ENCODE measurements around the gene TOMM20L.
"Not testable (repeated sequence)": the region's sequence is repeated elsewhere in the genome, so short reads cannot be mapped to it uniquely, and the experiment has no call there.

TOMM20L gene

DNA sequence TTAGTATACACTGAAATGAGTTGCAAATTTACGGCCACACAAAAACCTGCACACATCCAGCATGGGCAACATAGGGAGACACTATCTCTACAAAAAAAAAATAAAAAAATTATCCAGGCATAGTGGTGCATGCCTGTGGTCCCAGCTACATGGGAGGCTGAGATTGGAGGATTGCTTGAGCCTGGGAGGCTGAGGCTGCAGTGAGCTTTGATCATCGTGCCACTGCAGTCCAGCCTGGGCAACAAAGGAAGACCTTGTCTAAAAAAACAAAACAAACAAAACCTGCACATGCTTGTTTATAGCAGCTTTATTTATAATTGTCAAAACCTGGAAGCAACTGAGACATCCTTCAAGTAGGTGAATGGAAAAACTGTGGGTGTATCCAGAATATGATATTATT is 4.9 kb upstream of the TOMM20L start:
- H3K27ac ChIP-seq (ENCODE audit: low read depth, low read length), result no peak overlapping the region
- H3K36me3 ChIP-seq (ENCODE audit: control insufficient read depth, insufficient read depth, low read length), result no peaks in the 10 kb centered on the region
- H3K4me3 ChIP-seq (ENCODE audit: low read depth, low read length), result no peak overlapping the region
- H3K9ac ChIP-seq (ENCODE audit: low read depth, low read length), result no peak overlapping the region
- peaks cover 6% of the 10 kb centered on the region for H3K4me1 ChIP-seq (ENCODE audit: control insufficient read depth, insufficient read depth, low read length)
- no peaks in the 10 kb centered on the region for H3K9me3 ChIP-seq (ENCODE audit: control insufficient read depth, insufficient read depth, low read length)
- H3K27me3 ChIP-seq (ENCODE audit: control insufficient read depth, insufficient read depth, low read length), result peaks cover 9% of the 10 kb centered on the region

DNA sequence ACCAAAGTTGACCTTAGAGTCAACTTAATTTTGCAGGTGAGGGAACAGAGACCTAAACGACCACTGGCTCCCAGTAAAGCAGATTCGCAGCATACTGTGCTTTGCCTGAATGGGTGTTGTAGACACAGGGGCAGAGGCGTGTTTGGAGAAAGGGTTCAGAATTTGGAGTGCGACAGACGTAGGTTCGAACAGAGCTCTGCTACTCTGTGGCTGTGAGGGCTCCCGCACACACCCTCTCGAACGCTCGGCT is 243 bp upstream of the TOMM20L start:
- H3K4me3 ChIP-seq (ENCODE audit: low read depth, low read length), result peak overlapping the region; percentile 72
- peak overlapping the region; percentile 37; the same call in 1 of the 2 replicates for H3K9ac ChIP-seq (ENCODE audit: low read depth, low read length)
- peak overlapping the region; percentile 66 for H3K27ac ChIP-seq (ENCODE audit: low read depth, low read length)
- H3K4me1 ChIP-seq (ENCODE audit: control insufficient read depth, insufficient read depth, low read length), result peaks cover 22% of the 10 kb centered on the region
- H3K9me3 ChIP-seq (ENCODE audit: control insufficient read depth, insufficient read depth, low read length), result no peaks in the 10 kb centered on the region
- H3K27me3 ChIP-seq (ENCODE audit: control insufficient read depth, insufficient read depth, low read length), result peaks cover 24% of the 10 kb centered on the region
- H3K36me3 ChIP-seq (ENCODE audit: control insufficient read depth, insufficient read depth, low read length), result no peaks in the 10 kb centered on the region

DNA sequence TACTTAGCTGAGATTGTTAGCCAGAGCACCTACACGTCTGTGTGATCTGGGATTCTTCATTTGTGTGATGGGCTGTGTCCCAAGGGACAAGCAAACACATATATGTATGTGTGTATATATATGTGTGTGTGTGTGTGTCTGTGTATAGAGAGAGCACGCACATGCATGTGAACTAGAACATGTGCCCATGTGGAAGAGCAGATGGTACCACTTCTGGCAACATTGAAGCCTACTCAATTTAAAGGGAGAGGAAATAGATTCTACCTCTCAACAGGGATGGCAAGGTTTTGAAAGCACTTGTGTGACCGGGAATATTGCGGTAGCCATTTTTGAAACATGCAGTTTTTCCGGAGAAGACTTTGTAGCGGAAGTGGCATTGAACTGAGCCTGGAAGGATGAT is 1.4 kb downstream of the TOMM20L start:
- Histone ChIP-seq H3K9ac (ENCODE audit: low read depth, low read length) (no peak overlapping the region), H3K36me3 (ENCODE audit: control insufficient read depth, insufficient read depth, low read length) (no peaks in the 10 kb centered on the region), H3K4me3 (ENCODE audit: low read depth, low read length) (no peak overlapping the region), H3K9me3 (ENCODE audit: control insufficient read depth, insufficient read depth, low read length) (no peaks in the 10 kb centered on the region), H3K4me1 (ENCODE audit: control insufficient read depth, insufficient read depth, low read length) (peaks cover 22% of the 10 kb centered on the region), H3K27me3 (ENCODE audit: control insufficient read depth, insufficient read depth, low read length) (peaks cover 24% of the 10 kb centered on the region), H3K27ac (ENCODE audit: low read depth, low read length) (no peak overlapping the region)

DNA sequence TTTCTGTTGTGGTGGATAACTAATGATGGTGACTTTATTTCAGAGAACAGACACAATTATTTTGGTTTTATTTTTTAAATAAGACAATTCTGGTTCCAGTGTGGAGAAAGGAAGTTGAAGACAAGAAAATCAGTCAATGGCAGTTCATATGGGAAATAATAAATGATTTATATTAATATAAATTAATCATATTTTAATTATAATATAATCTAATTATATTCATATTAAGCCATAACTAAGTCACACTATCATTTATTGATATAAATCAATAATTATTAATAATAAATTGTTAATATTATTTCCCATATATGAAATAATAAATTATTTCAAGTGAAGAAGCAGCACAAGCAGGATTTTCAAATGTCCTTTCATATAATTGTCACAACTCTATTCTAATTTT is 2.8 kb downstream of the TOMM20L start:
- Histone ChIP-seq H3K9me3 (ENCODE audit: control insufficient read depth, insufficient read depth, low read length) (no peaks in the 10 kb centered on the region), H3K36me3 (ENCODE audit: control insufficient read depth, insufficient read depth, low read length) (no peaks in the 10 kb centered on the region), H3K9ac (ENCODE audit: low read depth, low read length) (no peak overlapping the region), H3K27me3 (ENCODE audit: control insufficient read depth, insufficient read depth, low read length) (peaks cover 24% of the 10 kb centered on the region), H3K4me3 (ENCODE audit: low read depth, low read length) (no peak overlapping the region), H3K4me1 (ENCODE audit: control insufficient read depth, insufficient read depth, low read length) (peaks cover 22% of the 10 kb centered on the region), H3K27ac (ENCODE audit: low read depth, low read length) (no peak overlapping the region)

DNA sequence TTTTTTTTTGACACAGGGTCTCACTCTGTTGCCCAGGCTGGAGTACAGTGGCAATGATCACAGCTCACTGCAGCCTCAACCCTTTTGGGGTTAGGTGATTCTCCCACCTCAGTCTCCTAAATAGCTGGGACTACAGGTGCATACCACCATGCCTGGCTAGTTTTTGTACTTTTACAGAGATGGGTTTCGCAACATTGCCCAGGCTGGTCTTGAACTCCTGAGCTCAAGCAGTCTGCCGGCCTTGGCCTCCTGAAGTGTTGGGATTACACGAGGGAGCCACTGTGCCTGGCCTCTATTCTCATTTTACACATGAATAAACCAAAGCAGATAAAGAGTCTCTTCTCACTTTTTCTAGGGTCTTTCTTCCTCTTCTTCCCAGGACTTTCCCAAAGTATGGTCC is 3.2 kb downstream of the TOMM20L start:
- no peaks in the 10 kb centered on the region for H3K9me3 ChIP-seq (ENCODE audit: control insufficient read depth, insufficient read depth, low read length)
- peaks cover 22% of the 10 kb centered on the region for H3K4me1 ChIP-seq (ENCODE audit: control insufficient read depth, insufficient read depth, low read length)
- H3K9ac ChIP-seq (ENCODE audit: low read depth, low read length), result no peak overlapping the region
- no peak overlapping the region for H3K27ac ChIP-seq (ENCODE audit: low read depth, low read length)
- peaks cover 24% of the 10 kb centered on the region for H3K27me3 ChIP-seq (ENCODE audit: control insufficient read depth, insufficient read depth, low read length)
- no peak overlapping the region for H3K4me3 ChIP-seq (ENCODE audit: low read depth, low read length)
- H3K36me3 ChIP-seq (ENCODE audit: control insufficient read depth, insufficient read depth, low read length), result no peaks in the 10 kb centered on the region

DNA sequence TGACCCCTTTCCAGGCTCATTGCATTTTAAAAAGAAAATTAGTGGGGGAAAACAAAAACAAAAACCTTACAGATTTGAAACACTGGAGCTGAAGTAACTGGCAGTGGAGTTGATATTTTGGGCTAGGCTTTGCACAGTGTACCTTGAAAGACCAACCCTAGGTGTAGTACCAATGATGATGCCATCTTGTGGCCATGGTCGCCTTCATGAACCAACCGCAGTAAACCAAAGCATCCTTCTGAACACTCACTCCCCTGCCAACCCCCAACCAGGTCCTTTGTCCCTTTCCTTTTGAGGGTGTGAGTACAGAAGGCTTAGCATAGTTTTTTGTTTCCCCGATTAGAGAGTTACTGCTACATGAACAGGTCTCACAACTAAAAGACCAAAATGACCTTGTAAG is 5.9 kb downstream of the TOMM20L start:
- H3K36me3 ChIP-seq (ENCODE audit: control insufficient read depth, insufficient read depth, low read length), result no peaks in the 10 kb centered on the region
- peaks cover 16% of the 10 kb centered on the region for H3K4me1 ChIP-seq (ENCODE audit: control insufficient read depth, insufficient read depth, low read length)
- H3K9me3 ChIP-seq (ENCODE audit: control insufficient read depth, insufficient read depth, low read length), result no peaks in the 10 kb centered on the region
- no peak overlapping the region for H3K9ac ChIP-seq (ENCODE audit: low read depth, low read length)
- H3K4me3 ChIP-seq (ENCODE audit: low read depth, low read length), result no peak overlapping the region
- no peak overlapping the region for H3K27ac ChIP-seq (ENCODE audit: low read depth, low read length)
- peaks cover 14% of the 10 kb centered on the region for H3K27me3 ChIP-seq (ENCODE audit: control insufficient read depth, insufficient read depth, low read length)

DNA sequence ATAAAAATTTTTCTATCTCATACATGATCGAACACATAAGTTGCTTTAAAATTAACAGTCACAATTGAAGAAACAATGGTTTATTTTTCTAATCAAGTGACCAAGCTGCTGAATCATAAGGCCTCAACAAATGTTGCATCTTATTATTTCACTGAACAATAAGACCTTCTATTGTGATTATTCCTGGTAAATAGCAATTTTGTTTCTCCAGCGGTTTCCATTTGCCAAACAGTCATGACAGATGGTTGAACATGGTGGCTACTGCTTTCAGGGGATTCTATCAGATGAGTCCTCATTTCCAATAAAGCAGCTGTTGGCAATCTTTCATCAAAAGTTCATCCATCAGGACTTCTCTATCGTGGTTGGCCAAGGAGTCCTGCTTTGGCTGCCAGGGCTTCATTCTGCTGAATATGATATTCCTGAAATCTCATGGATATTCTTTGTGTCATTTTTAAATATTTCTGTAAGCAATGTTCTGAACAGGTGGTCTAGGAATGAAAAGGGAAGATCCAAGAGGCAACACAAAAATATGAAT is 13.0 kb downstream of the TOMM20L start:
- H3K27me3 ChIP-seq (ENCODE audit: control insufficient read depth, insufficient read depth, low read length), result no peaks in the 10 kb centered on the region
- no peaks in the 10 kb centered on the region for H3K9me3 ChIP-seq (ENCODE audit: control insufficient read depth, insufficient read depth, low read length)
- H3K27ac ChIP-seq (ENCODE audit: low read depth, low read length), result no peak overlapping the region
- H3K4me1 ChIP-seq (ENCODE audit: control insufficient read depth, insufficient read depth, low read length), result no peaks in the 10 kb centered on the region
- H3K36me3 ChIP-seq (ENCODE audit: control insufficient read depth, insufficient read depth, low read length), result peaks cover 49% of the 10 kb centered on the region
- no peak overlapping the region for H3K9ac ChIP-seq (ENCODE audit: low read depth, low read length)
- H3K4me3 ChIP-seq (ENCODE audit: low read depth, low read length), result no peak overlapping the region

DNA sequence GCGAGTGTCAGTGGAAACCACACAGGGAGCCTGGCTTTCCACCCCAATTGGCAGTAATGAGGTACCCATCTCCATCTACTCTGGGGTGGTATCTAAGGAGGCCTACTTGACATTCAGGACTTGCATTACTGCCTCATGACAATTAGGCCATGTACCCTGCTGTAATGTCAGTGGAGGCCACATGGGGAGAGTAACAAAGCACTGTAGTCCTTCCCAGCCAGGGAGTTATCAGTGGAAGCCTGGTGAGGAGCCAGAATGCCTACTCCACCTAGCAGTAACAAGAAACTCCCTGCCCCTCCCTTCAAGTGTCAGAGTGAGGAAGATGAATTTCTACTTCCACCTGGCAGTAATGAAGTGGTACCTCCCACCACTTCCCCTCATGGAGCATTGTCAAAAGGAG is 19.1 kb downstream of the TOMM20L start:
- no peak overlapping the region for H3K9ac ChIP-seq (ENCODE audit: low read depth, low read length)
- H3K36me3 ChIP-seq (ENCODE audit: control insufficient read depth, insufficient read depth, low read length), result peaks cover 80% of the 10 kb centered on the region
- no peak overlapping the region for H3K4me3 ChIP-seq (ENCODE audit: low read depth, low read length)

DNA sequence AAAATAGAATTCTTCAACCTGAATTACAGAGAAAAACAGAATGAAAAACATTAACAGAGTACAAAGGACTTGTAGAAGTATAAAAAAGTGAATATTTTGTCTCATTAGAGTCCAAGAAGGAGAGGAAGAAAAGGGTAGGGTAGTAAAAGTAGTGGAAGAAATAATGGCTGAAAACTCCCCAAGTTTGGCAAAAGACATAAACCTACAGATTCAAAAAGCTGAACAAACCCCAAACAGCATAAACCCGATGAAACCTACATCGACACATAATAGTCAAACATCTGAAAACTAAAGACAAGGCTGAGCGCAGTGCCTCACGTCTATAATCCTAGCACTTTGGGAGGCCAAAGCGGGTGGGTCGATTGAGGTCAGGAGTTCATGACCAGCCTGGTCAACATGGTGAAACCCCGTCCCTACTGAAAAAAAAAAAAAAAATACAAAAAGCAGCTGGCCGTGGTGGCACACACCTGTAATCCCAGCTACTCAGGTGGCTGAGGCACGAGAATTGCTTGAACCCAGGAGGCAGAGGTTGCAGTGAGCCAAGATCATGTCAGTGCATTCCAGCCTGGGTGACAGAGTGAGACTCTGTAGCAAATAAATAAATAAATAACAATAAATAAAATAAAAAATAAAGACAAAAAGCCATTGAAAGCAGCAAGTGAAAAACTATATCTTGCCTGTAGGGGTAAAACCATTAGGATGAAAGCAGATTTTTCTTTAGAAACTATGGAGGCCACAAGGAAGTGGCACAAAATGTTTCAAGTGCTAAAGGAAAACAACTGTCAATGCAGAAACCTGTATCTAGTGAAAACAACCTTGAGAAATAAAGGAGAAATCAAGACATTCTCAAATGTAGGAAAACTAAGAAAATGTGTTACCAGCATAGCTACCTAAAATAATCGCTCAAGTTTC is 20.2 kb downstream of the TOMM20L start:
- Histone ChIP-seq H3K27me3 (ENCODE audit: control insufficient read depth, insufficient read depth, low read length) (no peaks in the 10 kb centered on the region), H3K27ac (ENCODE audit: low read depth, low read length) (no peak overlapping the region), H3K4me1 (ENCODE audit: control insufficient read depth, insufficient read depth, low read length) (peaks cover 3% of the 10 kb centered on the region; the same call in 1 of the 2 replicates), H3K9ac (ENCODE audit: low read depth, low read length) (no peak overlapping the region), H3K36me3 (ENCODE audit: control insufficient read depth, insufficient read depth, low read length) (peaks cover 77% of the 10 kb centered on the region), H3K4me3 (ENCODE audit: low read depth, low read length) (no peak overlapping the region), H3K9me3 (ENCODE audit: control insufficient read depth, insufficient read depth, low read length) (no peaks in the 10 kb centered on the region)

More for the DNA sequence above, 19.1 kb downstream of the TOMM20L start:
- Histone ChIP-seq H3K27me3 (ENCODE audit: control insufficient read depth, insufficient read depth, low read length) (no peaks in the 10 kb centered on the region), H3K27ac (ENCODE audit: low read depth, low read length) (no peak overlapping the region), H3K4me1 (ENCODE audit: control insufficient read depth, insufficient read depth, low read length) (peaks cover 3% of the 10 kb centered on the region; the same call in 1 of the 2 replicates), H3K9me3 (ENCODE audit: control insufficient read depth, insufficient read depth, low read length) (no peaks in the 10 kb centered on the region)

DNA sequence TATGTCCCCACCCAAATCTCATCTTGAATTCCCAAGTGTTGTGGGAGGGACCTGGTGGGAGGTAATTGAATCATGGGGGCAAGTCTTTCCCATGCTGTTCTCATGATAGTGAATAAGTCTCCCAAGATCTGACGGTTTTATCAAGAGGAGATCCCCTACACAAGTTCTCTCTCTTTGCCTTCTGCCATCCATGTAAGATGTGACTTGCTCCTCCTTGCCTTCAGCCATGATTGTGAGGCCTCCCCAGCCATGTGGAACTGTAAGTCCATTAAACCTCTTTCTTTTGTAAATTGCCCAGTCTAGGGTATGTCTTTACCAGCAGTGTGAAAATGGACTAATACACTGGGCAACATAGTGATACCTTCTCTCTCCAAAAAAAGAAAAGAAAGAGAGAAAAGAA is 21.2 kb downstream of the TOMM20L start:
- not testable (repeated sequence) for H3K27ac ChIP-seq (ENCODE audit: low read depth, low read length); H3K4me3 ChIP-seq (ENCODE audit: low read depth, low read length); H3K9ac ChIP-seq (ENCODE audit: low read depth, low read length); H3K9me3 ChIP-seq (ENCODE audit: control insufficient read depth, insufficient read depth, low read length); H3K4me1 ChIP-seq (ENCODE audit: control insufficient read depth, insufficient read depth, low read length); H3K27me3 ChIP-seq (ENCODE audit: control insufficient read depth, insufficient read depth, low read length)
- H3K36me3 ChIP-seq (ENCODE audit: control insufficient read depth, insufficient read depth, low read length), result peaks cover 79% of the 10 kb centered on the region

DNA sequence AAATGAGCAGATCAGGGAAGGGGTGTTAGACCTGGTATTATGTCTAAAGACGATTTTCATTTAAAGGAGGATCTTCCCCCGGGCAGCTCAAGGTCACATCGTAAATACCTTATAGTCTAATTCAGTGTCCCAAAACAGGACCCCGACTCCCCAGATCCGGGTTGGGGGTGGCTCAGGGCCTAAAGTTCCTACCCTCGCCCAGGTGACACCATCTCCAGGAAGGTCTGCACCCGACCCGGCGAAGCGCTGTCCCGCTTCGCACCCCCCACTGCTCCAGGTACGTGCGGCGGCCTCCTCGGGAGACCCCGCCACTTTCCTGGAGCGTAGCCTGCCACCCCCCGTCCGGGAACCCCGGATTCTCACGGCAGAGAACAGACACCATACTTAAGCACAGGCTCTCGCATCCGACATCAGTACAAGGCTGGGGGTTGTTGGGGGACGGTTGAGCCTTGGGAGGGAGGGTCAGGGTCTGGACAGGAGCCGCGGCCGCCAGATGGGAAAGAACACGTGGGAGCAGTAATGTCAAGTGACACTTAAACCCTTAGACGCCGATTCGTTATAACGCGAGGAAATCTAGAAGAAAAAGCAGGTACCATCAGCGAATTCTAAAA is 31.0 kb downstream of the TOMM20L start:
- Histone ChIP-seq H3K27ac (ENCODE audit: low read depth, low read length) (peak overlapping the region; percentile 83), H3K9me3 (ENCODE audit: control insufficient read depth, insufficient read depth, low read length) (no peaks in the 10 kb centered on the region), H3K9ac (ENCODE audit: low read depth, low read length) (peak overlapping the region; percentile 87), H3K4me1 (ENCODE audit: control insufficient read depth, insufficient read depth, low read length) (0 out of 2 replicates have a peak, but pooled peaks cover 4% of the 10 kb centered on the region), H3K36me3 (ENCODE audit: control insufficient read depth, insufficient read depth, low read length) (peaks cover 38% of the 10 kb centered on the region), H3K4me3 (ENCODE audit: low read depth, low read length) (peak overlapping the region; percentile 95), H3K27me3 (ENCODE audit: control insufficient read depth, insufficient read depth, low read length) (no peaks in the 10 kb centered on the region)
